Esophagus squamous epithelium (tissue), 5 donors: ENCODE measurements around the gene ZNF789. TPM values are rescaled to one million over a fixed set of nuclear protein-coding genes. Genes with fewer than 3 reads are reported as not detected.

Experiments used
- DNase-seq: peaks from one replicate; lab custom pipeline; 2025; lab: John Stamatoyannopoulos, UW
- H3K27ac ChIP-seq, 4 donors: fragments of 200-600 bp; sonication (generic); one replicate each; pipeline ENCODE4 v1.5.1; 2016 to 2019; ENCODE audit warnings: mild to moderate bottlenecking in 1 of 4
- H3K27me3 ChIP-seq, 4 donors: fragments of 200-600 bp; sonication (generic); 1 replicate in 3 of 4; 2 replicates in 1 of 4; pipeline versions ENCODE4 v1.5.1 to v1.6.0; 2017 to 2021; ENCODE audit warnings: antibody characterized with exemption in 1 of 4
- H3K36me3 ChIP-seq, 3 donors: fragments of 200-600 bp; sonication (generic); one replicate each; pipeline ENCODE4 v1.5.1; 2016 to 2019
- H3K4me1 ChIP-seq, 3 donors: fragments of 200-600 bp; sonication (generic); one replicate each; pipeline ENCODE4 v1.5.1; 2017 to 2019
- H3K4me3 ChIP-seq, 4 donors: fragments of 200-600 bp; sonication (generic); 1 replicate in 3 of 4; 2 replicates in 1 of 4; pipeline ENCODE4 v1.5.1; 2016 to 2019; ENCODE audit warnings: mild to moderate bottlenecking in 2 of 4, moderate library complexity in 1 of 4
- H3K9me3 ChIP-seq, 3 donors: fragments of 200-600 bp; sonication (generic); one replicate each; pipeline ENCODE4 v1.5.1; 2016 to 2019
- CTCF ChIP-seq, 6 experiments: fragments of 450-650 bp in 4 of 6; fragments of 200-600 bp in 2 of 6; sonication (generic) in 2 of 6; IDR thresholded peaks; one replicate each; pipeline ENCODE4 v1.5.1; 2016 to 2019; ENCODE audit warnings: antibody characterized with exemption in 6 of 6, mild to moderate bottlenecking in 4 of 6, moderate library complexity in 4 of 6
- POLR2A ChIP-seq, 4 donors: fragments of 450-650 bp; IDR thresholded peaks; one replicate each; pipeline ENCODE4 v1.6.1; 2017; ENCODE audit warnings: antibody characterized with exemption in 4 of 4, mild to moderate bottlenecking in 4 of 4, moderate library complexity in 3 of 4
- WGBS, 2 donors: methylation state at CpG; one replicate each; pipeline ENCODE4 v1.1.5; 2018; 5-methylcytosine and 5-hydroxymethylcytosine counted together
- intact Hi-C: fragments of 100-400 bp; cut with DNase I; formaldehyde crosslinking; loops from one replicate; pipeline ENCODE4 v1.15.0; 2022
- total RNA-seq, 4 donors: library from RNA; depleted of rRNA; stranded (reverse); fragments of >200 nt; gene quantifications; one replicate each; pipeline ENCODE4 v1.1.0, GENCODE V29; 2016
- donor health status: DM: yes; HTN: yes; CAD: no.

The ZNF789 gene
- total RNA-seq, 4 donors from 2014 or later: 2.5 to 8.6 (median 5.3) TPM

GRCh38 chr7:99446096-99446495, 26.6 kb upstream of the ZNF789 start:
- Histone ChIP-seq H3K36me3 (peaks cover 19 to 90% (median 39%) of the 10 kb centered on the region in 3 donors), H3K27ac (no peak overlapping the region), H3K9me3 (no peaks in the 10 kb centered on the region), H3K4me1 (peaks cover 0 to 12% (median 9%) of the 10 kb centered on the region in 3 donors), H3K4me3 (no peak overlapping the region), H3K27me3 (no peaks in the 10 kb centered on the region)
- no peak for TF ChIP-seq POLR2A (IDR thresholded peaks at IDR 0.05)
- TF ChIP-seq CTCF (IDR thresholded peaks at IDR 0.05): no peak
- intact Hi-C loops: no loop called here
- WGBS, 2 donors: 89 to 91% methylated on average over 4 of the region's 4 CpGs
- DNase-seq: no peak

- no peak for DNase-seq
- Histone ChIP-seq H3K4me1 (peaks cover 0 to 16% (median 0%) of the 10 kb centered on the region in 3 donors), H3K4me3 (no peak overlapping the region), H3K27me3 (no peaks in the 10 kb centered on the region), H3K36me3 (peaks cover 19 to 99% (median 53%) of the 10 kb centered on the region in 3 donors), H3K9me3 (no peaks in the 10 kb centered on the region), H3K27ac (no peak overlapping the region)
- intact Hi-C loops: no loop called here
- TF ChIP-seq CTCF (IDR thresholded peaks at IDR 0.05): peak in 1 of 6 experiments; percentile 25
- no peak for TF ChIP-seq POLR2A (IDR thresholded peaks at IDR 0.05)
- WGBS, 2 donors: 81 to 86% methylated on average over 8 to 10 of the region's 10 CpGs
Observed at GRCh38 chr7:99447943-99448342, 24.7 kb upstream of the ZNF789 start.

- 80 to 98% methylated on average over 1 to 6 of the region's 10 CpGs for WGBS, 2 donors
- intact Hi-C loops: no loop called here
- Histone ChIP-seq H3K36me3 (peaks cover 19 to 99% (median 59%) of the 10 kb centered on the region in 3 donors), H3K27me3 (no peaks in the 10 kb centered on the region), H3K4me3 (no peak overlapping the region), H3K27ac (no peak overlapping the region), H3K9me3 (no peaks in the 10 kb centered on the region), H3K4me1 (peaks cover 0 to 25% (median 0%) of the 10 kb centered on the region in 3 donors)
- TF ChIP-seq CTCF (IDR thresholded peaks at IDR 0.05): no peak
- TF ChIP-seq POLR2A (IDR thresholded peaks at IDR 0.05): no peak
- DNase-seq: no peak
Observed at GRCh38 chr7:99448855-99449254, 23.8 kb upstream of the ZNF789 start.

- Histone ChIP-seq H3K27me3 (no peaks in the 10 kb centered on the region), H3K4me1 (peaks cover 0 to 25% (median 0%) of the 10 kb centered on the region in 3 donors), H3K36me3 (peaks cover 19 to 99% (median 63%) of the 10 kb centered on the region in 3 donors), H3K4me3 (no peak overlapping the region), H3K9me3 (no peaks in the 10 kb centered on the region), H3K27ac (no peak overlapping the region)
- TF ChIP-seq POLR2A (IDR thresholded peaks at IDR 0.05) (no peak), CTCF (IDR thresholded peaks at IDR 0.05) (no peak)
- DNase-seq: no peak
- intact Hi-C loops: no loop called here
- WGBS, 2 donors: 77 to 89% methylated on average over 2 to 4 of the region's 5 CpGs
Observed at GRCh38 chr7:99449326-99449725, 23.4 kb upstream of the ZNF789 start.

- Histone ChIP-seq H3K27me3 (no peaks in the 10 kb centered on the region), H3K27ac (peak overlapping the region in 3 of 4 donors; percentile 64 to 78 (median 68)), H3K9me3 (no peaks in the 10 kb centered on the region), H3K4me3 (no peak overlapping the region), H3K4me1 (peaks cover 0 to 25% (median 0%) of the 10 kb centered on the region in 3 donors), H3K36me3 (peaks cover 19 to 100% (median 60%) of the 10 kb centered on the region in 3 donors)
- intact Hi-C loops: no loop called here
- TF ChIP-seq CTCF (IDR thresholded peaks at IDR 0.05): no peak
- no peak for TF ChIP-seq POLR2A (IDR thresholded peaks at IDR 0.05)
- WGBS, 2 donors: 70 to 100% methylated on average over 1 to 3 of the region's 8 CpGs
- no peak for DNase-seq
Observed at GRCh38 chr7:99451936-99452335, 20.8 kb upstream of the ZNF789 start.
